SU-DHL-6 (cell line): ENCODE results near the gene CARD11.

Experiments used
- CTCF ChIP-seq: fragments of 200-600 bp; sonication (generic); IDR thresholded peaks from one replicate; pipeline ENCODE4 v1.5.1; 2017; ENCODE audit warnings: antibody characterized with exemption, mild to moderate bottlenecking, low read length, moderate library complexity; ENCODE audit not compliant: insufficient read depth, poor library complexity, severe bottlenecking
- EZH2phosphoT487 ChIP-seq: fragments of 200-600 bp; sonication (generic), shearing (Covaris generic); conservative IDR thresholded peaks from 2 replicates; pipeline ENCODE4 v1.6.1; 2018; ENCODE audit warnings: mild to moderate bottlenecking, antibody characterized with exemption, low read length, moderate library complexity, mixed read lengths

GRCh38 chr7:2858621-2859020, 185.0 kb downstream of the CARD11 start:
- TF ChIP-seq CTCF (no peak), EZH2phosphoT487 (no peak)
